GM15510 (cell line): Measurements from ENCODE around the gene TSPAN3.

Experiments
- POLR2A ChIP-seq: IDR thresholded peaks from 3 replicates; pipeline ENCODE4 v1.6.1; 2011; ENCODE audit warnings: borderline replicate concordance; ENCODE audit not compliant: insufficient read length; ENCODE audit errors: extremely low read depth

Gene TSPAN3

DNA sequence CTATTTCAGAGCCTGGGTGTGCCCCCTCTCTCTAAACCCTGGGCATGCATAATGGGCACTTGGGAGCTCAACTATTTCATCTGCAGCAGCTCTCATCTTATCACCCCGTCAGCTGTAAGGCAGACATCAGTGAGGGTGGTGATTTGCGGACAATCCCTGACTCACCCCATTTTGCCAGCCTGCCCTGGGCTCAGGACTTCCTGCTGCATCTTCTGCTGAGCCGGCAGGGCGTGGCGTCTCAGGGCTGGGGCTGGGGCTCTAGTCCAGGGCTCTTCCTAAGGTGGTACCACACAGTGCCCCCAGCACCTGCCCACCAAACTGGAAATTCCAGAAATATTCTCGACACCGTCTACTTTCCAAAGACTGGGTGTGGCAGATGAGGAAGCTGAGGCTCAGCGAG lies 76.9 kb downstream of the TSPAN3 start:
- no peak for TF ChIP-seq POLR2A

DNA sequence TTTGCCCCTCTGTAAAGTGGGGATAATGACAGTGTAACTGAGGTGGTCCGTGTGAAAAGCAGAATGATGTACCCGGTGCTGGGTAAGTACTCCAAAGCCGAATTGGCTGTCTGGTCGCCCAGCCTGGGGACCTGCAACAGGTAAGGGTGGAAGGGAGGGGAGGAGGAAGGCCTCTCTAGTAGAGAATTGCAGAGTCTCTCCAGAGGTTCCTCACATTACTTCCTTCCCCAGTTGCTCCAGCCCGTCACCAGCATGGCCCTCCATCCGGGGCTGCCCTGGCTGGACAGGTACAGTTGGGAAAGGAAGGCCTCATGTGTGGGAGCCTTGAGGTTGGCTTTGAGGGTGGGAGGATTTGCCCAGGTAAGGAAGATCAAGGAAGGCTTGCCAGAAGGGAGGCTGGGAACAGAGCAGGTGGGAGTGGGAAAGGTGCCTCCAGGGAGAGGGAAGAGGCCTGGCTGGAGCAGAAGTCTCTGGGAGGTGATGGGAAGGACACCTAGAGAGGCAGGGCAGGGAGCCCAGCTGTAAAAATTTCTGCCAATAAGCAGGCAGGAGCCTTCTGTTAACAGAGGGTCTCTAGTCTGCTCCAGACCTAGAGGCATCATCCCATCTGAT lies 77.7 kb downstream of the TSPAN3 start:
- no peak for TF ChIP-seq POLR2A

DNA sequence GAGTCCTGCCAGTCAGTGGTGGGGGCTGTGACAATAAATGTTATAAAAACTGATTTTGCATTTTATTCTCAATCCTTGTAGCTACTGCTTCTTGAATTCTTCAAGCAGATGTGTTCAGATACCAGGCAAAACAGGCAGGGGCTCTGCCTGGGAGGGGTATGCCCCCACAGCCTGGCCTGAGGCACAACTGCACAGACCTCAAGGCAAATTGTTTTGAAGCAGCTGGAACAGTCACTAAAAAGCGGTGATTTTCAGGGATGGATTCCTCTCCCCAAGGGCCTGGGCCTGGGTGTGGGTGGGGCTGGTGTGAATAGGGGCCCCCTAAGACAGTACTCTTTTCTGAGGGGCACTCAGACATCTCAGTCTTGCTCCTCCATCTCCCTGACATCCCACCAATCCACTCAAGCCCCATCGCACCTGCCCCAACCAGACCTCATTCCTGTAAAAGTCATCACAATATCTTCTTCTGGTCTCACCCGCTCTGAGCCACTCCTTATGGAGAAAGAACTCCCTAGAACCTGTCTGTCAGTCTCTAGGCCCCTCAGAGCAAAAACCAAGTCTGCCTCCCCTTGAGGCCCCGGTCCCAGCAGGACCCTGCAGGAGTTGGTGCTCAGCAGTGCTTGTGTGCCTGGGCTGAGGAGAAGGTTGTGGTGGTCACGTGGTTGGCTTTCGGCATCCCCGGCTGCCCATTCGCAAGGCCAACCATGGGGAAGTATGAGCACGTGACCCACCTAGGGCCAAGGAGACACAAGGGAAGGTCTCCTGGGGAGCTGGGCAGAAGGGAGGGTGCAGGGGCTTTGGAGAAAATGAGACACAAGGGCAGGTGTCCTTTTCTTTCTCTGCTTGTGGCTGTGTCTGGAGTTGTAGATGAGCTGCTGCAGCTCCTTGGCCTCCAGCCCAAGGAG lies 78.9 kb downstream of the TSPAN3 start:
- TF ChIP-seq POLR2A, result no peak
